Vagina (tissue), 2 donors: Measurements from ENCODE around the gene MGAT5B.

ENCODE experiments used
- CTCF ChIP-seq, 3 experiments: fragments of 450-650 bp in 2 of 3; fragments of 200-600 bp in 1 of 3; sonication (generic) in 1 of 3; IDR thresholded peaks; one replicate each; pipeline ENCODE4 v1.5.1; 2017 to 2019; ENCODE audit warnings: antibody characterized with exemption in 3 of 3, mild to moderate bottlenecking in 2 of 3, moderate library complexity in 2 of 3
- POLR2AphosphoS5 ChIP-seq, 2 donors: sonication (generic); formaldehyde crosslinking; IDR thresholded peaks; one replicate each; pipeline ENCODE4 v1.9.0; 2017; ENCODE audit warnings: antibody characterized with exemption in 2 of 2, mild to moderate bottlenecking in 2 of 2, low read depth in 1 of 2; ENCODE audit not compliant: insufficient read depth in 1 of 2

DNA sequence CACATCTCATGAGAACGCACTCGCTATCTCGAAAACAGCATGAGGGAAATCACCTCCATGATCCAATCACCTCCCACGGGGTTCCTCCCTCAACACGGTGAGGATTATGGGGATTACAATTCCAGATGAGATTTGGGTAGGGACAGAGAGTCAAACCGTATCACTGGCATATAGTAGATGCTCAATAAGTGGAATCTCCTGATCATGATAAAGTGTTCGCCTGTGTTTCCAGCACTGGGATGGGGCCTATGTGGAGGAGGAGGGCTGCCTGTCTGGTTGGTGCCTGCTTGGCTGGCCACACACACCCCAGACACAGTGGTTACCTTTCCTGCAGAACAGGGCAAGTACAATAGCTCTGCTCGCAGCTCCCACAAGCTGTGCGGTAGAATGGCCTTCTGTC is 6.1 kb upstream of the MGAT5B start:
- no peak for TF ChIP-seq CTCF (IDR thresholded peaks at IDR 0.05)
- TF ChIP-seq POLR2AphosphoS5 (IDR thresholded peaks at IDR 0.05; ENCODE audit: insufficient read depth in 1 of 2, low read depth in 1 of 2), result no peak
